ENCODE results near the gene NRXN3. TPM values are rescaled to one million over a fixed set of nuclear protein-coding genes. Genes with fewer than 3 reads are reported as not detected.

The NRXN3 gene
- total and polyA plus RNA-seq, 5 donors: 1.5 to 4.7 (median 4.0) TPM

DNA sequence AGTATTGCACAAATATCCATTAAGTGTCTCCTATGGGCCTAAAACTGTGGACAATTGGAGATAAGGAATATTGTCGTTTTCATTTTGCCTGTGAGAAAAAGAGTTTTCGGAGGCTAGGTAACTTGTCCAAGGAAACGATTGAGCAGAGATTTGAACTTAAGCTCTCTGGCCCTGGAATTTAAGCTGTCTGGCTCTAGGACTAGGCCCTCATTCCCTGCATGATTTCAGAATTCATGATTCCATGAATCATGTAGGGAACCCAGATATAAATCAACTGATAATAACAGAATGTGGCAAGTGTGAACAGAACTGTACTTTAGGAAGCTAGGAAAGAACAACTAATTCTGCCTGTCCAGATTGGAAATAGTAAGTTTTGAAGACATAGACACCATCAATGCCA is 1100.2 kb downstream of the NRXN3 start:
- ATAC-seq: no peak
- intact Hi-C loops (cut with DNase I): no loop called here
- Histone ChIP-seq H3K4me3 (ENCODE audit: low read length) (no peak overlapping the region), H3K4me1 (ENCODE audit: control insufficient read depth, insufficient read depth, low read length) (no peaks in the 10 kb centered on the region), H3K9me3 (ENCODE audit: control insufficient read depth, low read length) (no peaks in the 10 kb centered on the region), H3K27ac (ENCODE audit: low read length) (no peak overlapping the region), H3K27me3 (ENCODE audit: control insufficient read depth, insufficient read depth) (no peaks in the 10 kb centered on the region)
- 86% methylated on average over 3 of the region's 3 CpGs for WGBS
- no peak for DNase-seq

DNA sequence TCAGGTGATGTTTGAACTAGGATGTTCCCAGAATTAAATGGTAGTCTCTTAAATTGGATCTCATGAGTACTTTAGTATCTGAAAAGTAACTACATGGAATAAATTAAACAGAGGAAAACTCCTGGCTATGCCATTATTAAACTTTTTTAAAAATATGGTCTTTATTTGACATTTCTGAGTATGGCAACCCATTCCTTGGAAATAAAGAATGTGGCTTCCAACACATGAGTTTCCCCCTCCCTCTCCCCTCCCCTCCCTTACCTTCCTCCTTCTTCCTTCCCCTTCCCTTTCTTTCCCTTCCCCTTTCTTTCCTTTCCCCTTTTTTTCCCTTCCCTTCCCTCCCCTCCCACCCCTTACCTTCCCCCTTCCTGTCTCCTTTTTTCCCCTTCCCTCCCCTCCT is 1100.9 kb downstream of the NRXN3 start:
- H3K4me1 ChIP-seq (ENCODE audit: control insufficient read depth, insufficient read depth, low read length): no peaks in the 10 kb centered on the region

DNA sequence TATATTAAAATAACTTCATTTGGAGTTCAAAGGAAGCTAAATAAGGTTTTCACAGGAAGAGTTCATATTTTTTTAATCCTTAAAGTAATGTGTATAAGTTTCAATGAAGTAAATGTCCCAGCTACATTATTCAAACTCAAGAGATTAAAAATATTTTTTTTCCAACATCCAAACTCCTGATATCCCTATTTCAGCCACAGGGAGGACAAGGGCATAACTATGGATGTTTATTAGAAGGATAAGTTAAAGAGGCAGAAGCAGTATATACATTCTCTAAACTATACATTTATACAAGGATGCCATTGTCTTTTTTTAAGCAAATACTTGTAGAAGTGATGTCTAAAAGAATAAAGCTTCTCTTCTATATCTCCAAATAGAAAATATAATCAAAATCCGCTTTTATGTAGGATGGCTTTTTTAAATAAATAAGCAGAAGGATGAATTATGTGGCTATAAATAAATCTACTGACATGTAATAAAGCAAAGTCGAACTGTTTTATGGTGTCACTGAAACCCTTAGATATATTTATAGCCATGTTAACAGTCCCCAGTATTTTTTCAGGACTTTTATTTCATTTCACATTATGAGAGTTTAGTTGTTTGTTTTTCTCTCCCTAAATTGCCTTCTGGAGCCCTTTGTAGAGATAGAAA is 1104.6 kb downstream of the NRXN3 start:
- 61% methylated on average over 2 of the region's 2 CpGs for WGBS
- DNase-seq: no peak

More for the DNA sequence above, 1100.9 kb downstream of the NRXN3 start:
- intact Hi-C loops (cut with DNase I): no loop called here
- Histone ChIP-seq H3K27ac (ENCODE audit: low read length) (no peak overlapping the region), H3K27me3 (ENCODE audit: control insufficient read depth, insufficient read depth) (no peaks in the 10 kb centered on the region), H3K4me3 (ENCODE audit: low read length) (no peak overlapping the region), H3K9me3 (ENCODE audit: control insufficient read depth, low read length) (no peaks in the 10 kb centered on the region)
- DNase-seq: no peak
- ATAC-seq: no peak

DNA sequence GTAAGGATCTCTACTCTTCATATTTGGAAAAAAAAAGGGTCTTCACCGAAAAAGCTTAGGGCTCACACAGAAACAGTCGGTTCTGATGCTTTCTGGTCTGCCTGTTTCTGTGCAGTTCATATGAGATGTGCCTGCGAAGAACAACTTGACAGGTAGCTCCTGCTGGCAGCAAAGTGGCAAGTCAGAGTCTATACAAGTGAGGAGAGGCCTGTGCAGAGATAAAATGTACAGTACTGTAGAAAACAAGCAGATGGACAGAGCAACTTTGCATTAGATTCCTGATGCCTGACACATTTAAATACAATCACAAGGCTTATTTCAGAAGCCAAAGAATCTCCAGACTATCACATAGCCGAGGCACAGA is 1105.1 kb downstream of the NRXN3 start:
- ATAC-seq (no peak), DNase-seq (no peak)
- 73% methylated on average over 4 of the region's 4 CpGs for WGBS
- Histone ChIP-seq H3K27me3 (ENCODE audit: control insufficient read depth, insufficient read depth) (no peaks in the 10 kb centered on the region), H3K9me3 (ENCODE audit: control insufficient read depth, low read length) (no peaks in the 10 kb centered on the region), H3K4me3 (ENCODE audit: low read length) (no peak overlapping the region), H3K27ac (ENCODE audit: low read length) (no peak overlapping the region), H3K4me1 (ENCODE audit: control insufficient read depth, insufficient read depth, low read length) (no peaks in the 10 kb centered on the region)
- intact Hi-C loops (cut with DNase I): no loop called here

More for the DNA sequence above, 1104.6 kb downstream of the NRXN3 start:
- no peak for ATAC-seq
- Histone ChIP-seq H3K9me3 (ENCODE audit: control insufficient read depth, low read length) (no peaks in the 10 kb centered on the region), H3K4me3 (ENCODE audit: low read length) (no peak overlapping the region), H3K27me3 (ENCODE audit: control insufficient read depth, insufficient read depth) (no peaks in the 10 kb centered on the region), H3K27ac (ENCODE audit: low read length) (no peak overlapping the region), H3K4me1 (ENCODE audit: control insufficient read depth, insufficient read depth, low read length) (no peaks in the 10 kb centered on the region)
- intact Hi-C loops (cut with DNase I): no loop called here

DNA sequence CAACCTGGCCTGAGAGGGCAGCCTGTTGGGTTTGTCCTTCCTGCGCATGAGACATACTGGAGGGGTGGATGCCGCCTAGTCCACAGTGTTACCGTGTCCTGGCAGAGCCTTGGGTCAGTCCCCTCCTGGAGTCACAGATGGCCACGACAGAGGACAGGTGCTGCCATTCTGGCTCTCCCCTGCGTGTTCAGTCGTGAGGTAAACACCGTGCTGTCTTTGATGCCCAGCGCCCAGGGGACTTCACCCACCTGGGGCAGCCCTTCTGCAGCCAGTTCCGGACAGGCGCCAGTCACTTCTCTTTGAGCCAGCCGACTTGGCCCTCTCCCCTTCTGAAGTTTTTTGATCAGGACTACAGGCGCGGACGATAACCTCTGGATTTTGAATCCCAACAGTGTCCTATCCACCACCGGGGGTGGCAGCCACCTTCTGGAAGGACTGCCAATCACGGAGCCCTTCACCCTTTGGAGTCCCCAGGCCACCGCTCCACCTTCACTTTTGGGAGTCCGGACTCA is 1108.2 kb downstream of the NRXN3 start:
- ATAC-seq (no peak), DNase-seq (no peak)

DNA sequence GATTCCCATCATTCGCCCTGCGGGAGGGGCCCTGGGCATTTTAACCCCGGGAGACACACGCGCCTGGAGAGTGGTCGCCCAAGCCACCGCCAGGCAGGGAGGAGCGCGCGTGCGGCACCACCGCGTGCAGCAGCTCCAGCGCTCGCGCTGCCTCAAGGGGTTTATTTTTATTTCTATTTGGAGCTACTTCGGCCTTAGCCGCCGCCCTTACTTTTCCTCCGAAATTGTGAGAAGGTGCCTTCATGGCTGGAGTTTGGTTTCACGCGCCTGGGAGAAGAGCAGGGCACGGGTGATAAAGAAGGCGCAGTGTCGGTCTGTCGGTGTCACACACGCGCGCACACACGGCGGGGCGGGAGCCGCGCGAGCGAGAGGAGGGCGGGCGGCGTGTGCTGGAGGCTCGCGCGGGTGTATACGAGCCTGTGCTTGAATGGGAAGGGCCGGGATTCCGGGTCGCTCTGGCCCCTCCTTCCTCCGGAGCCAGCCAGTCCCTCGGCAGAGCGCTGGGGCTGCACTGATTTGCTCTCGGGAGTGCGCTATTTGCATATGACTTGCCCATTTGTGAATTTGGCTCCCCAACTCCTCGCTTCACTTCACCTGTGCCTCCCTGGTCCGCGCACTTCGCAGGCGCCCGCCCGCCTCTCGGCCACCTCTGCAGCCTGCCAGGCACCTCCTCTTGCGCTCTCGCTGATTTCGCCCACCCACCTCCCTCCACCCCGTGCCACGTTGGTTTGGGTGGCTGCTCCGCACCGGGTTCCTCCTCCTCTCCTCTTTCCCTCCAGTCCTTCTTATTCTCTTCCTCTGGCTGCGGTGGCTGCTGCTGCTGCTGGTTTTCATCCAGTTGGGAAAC is 1108.8 kb downstream of the NRXN3 start:
- peak overlapping the region; percentile 26 for H3K4me3 ChIP-seq (ENCODE audit: low read length)
- WGBS: under 1% methylated on average over 67 of the region's 67 CpGs
- H3K27me3 ChIP-seq (ENCODE audit: control insufficient read depth, insufficient read depth): no peaks in the 10 kb centered on the region
- no peaks in the 10 kb centered on the region for H3K4me1 ChIP-seq (ENCODE audit: control insufficient read depth, insufficient read depth, low read length)
- DNase-seq (peak; percentile 80 to 87 (median 83)), ATAC-seq (peak; percentile 99)
- intact Hi-C loops (cut with DNase I): no loop called here
- H3K9me3 ChIP-seq (ENCODE audit: control insufficient read depth, low read length): no peaks in the 10 kb centered on the region
- H3K27ac ChIP-seq (ENCODE audit: low read length): no peak overlapping the region

More for the DNA sequence above, 1108.2 kb downstream of the NRXN3 start:
- H3K4me1 ChIP-seq (ENCODE audit: control insufficient read depth, insufficient read depth, low read length): no peaks in the 10 kb centered on the region
- intact Hi-C loops (cut with DNase I): no loop called here
- no peaks in the 10 kb centered on the region for H3K27me3 ChIP-seq (ENCODE audit: control insufficient read depth, insufficient read depth)
- 18% methylated on average over 18 of the region's 18 CpGs for WGBS
- peak overlapping the region; percentile 26 for H3K4me3 ChIP-seq (ENCODE audit: low read length)
- H3K27ac ChIP-seq (ENCODE audit: low read length): no peak overlapping the region
- no peaks in the 10 kb centered on the region for H3K9me3 ChIP-seq (ENCODE audit: control insufficient read depth, low read length)

DNA sequence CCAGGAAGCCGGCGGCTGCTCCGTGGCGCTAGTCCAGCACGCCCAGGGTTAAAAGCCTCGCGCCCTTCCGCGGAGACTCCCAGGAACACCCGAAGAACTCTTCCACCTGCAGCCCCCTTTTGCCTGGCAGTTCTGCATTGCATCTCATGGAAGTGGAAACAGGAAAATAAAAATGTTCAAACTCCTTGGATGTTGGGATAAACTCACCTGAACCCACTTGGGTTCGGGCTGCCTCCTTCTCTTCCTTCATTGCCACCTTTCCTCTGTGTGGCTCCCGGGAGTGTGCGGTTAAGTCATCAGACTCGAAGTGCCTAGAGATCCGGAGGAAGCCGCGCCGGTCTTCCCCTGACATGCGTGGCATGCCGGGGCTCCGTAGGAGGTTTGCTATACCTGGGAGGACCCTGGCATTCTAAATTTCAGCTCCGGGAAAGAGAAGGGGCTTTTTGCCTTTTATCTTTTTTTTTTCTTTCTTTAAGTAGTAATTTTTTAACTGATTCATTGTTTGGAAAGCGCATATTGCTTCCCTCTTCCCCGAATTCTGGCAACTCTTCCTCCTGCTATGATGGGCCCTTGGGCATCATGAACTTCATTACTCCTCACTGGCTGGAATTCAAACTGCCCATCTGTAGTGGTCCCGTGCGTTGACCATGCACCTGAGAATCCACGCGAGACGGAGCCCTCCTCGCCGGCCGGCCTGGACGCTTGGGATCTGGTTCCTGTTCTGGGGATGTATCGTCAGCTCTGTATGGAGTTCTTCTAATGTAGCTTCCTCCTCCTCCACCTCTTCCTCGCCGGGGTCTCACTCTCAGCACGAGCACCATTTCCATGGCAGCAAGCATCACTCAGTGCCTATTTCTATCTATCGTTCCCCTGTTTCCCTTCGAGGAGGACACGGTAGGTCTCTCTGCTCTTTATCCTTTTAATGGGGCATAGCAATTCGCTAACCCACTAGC is 1109.7 kb downstream of the NRXN3 start:
- no peak overlapping the region for H3K27ac ChIP-seq (ENCODE audit: low read length)
- intact Hi-C loops (cut with DNase I): no loop called here
- DNase-seq (peak; percentile 18 to 30 (median 25)), ATAC-seq (peak in 1 of 2 donors; percentile 28)
- no peaks in the 10 kb centered on the region for H3K4me1 ChIP-seq (ENCODE audit: control insufficient read depth, insufficient read depth, low read length)
- peak overlapping the region; percentile 26 for H3K4me3 ChIP-seq (ENCODE audit: low read length)
- 2% methylated on average over 41 of the region's 41 CpGs for WGBS
- H3K9me3 ChIP-seq (ENCODE audit: control insufficient read depth, low read length): no peaks in the 10 kb centered on the region
- no peaks in the 10 kb centered on the region for H3K27me3 ChIP-seq (ENCODE audit: control insufficient read depth, insufficient read depth)

DNA sequence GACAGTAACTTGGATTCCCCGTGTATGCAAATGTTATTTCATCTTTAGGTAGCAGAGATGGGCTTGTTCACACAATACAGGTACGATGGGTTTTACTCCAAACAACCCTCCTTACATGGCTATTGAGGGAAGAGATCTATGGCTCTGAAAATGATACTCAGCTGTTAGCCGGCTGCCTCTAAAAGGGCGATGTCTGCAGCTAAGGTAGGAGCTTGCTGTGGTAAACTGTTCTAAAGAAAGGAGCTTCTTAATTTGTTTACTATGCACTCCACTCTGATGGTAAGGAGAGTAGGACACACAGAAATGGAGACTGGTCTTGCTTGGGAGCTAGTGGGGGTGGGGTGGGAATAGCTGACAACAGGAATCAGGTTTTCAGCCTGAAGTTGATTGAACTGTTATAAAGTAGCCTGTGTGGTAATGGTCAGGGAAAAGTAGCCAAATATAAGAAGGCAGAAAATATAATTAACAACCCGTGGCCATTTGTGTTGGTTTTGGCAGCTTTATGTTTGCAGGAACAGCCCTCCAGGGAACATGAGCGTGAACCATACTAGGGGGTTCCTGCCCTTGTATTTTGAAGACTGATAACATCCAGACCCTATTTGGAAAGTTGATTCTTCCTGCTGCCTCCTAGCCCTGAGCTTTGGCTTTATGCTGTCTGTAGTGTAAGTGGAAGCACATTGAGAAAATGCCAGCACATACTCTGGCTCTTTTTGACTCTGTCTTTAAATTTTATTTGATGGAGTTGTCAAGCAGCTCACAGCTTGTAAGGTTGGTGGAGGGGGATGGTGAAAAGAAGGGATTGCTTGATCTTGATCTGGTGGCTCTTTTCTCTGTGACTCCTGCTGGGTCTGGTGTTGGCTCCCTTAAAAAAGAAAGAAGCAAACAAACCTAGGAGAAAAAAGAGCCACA is 1111.3 kb downstream of the NRXN3 start:
- ATAC-seq (no peak), DNase-seq (no peak)
- WGBS: 12% methylated on average over 6 of the region's 6 CpGs
- Histone ChIP-seq H3K9me3 (ENCODE audit: control insufficient read depth, low read length) (no peaks in the 10 kb centered on the region), H3K27me3 (ENCODE audit: control insufficient read depth, insufficient read depth) (no peaks in the 10 kb centered on the region), H3K4me1 (ENCODE audit: control insufficient read depth, insufficient read depth, low read length) (no peaks in the 10 kb centered on the region), H3K27ac (ENCODE audit: low read length) (no peak overlapping the region), H3K4me3 (ENCODE audit: low read length) (no peak overlapping the region)
- intact Hi-C loops (cut with DNase I): no loop called here

DNA sequence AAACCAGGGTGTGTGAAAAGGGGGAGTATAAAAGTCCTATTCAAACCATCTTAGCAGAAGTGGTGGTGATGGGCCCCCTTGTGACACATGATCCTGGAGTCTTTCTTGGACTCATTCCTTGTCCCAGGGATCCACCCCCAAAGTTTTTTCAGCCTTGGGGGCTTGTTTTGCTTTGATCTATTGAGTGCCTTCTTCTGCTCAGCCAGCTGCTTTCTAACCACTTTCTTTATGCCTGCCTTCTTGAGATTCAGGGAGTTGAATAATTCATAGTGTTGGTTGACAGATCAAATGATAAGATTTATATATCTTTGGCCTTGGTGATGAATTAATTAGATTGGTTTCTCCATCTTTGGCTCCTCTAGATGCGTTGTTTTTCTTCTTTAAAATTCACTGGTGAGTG is 1114.4 kb downstream of the NRXN3 start:
- Histone ChIP-seq H3K4me3 (ENCODE audit: low read length) (no peak overlapping the region), H3K27ac (ENCODE audit: low read length) (no peak overlapping the region), H3K9me3 (ENCODE audit: control insufficient read depth, low read length) (no peaks in the 10 kb centered on the region), H3K4me1 (ENCODE audit: control insufficient read depth, insufficient read depth, low read length) (no peaks in the 10 kb centered on the region), H3K27me3 (ENCODE audit: control insufficient read depth, insufficient read depth) (no peaks in the 10 kb centered on the region)
- DNase-seq: no peak
- intact Hi-C loops (cut with DNase I): no loop called here
- 83% methylated on average over 1 of the region's 1 CpG for WGBS
- ATAC-seq: no peak

DNA sequence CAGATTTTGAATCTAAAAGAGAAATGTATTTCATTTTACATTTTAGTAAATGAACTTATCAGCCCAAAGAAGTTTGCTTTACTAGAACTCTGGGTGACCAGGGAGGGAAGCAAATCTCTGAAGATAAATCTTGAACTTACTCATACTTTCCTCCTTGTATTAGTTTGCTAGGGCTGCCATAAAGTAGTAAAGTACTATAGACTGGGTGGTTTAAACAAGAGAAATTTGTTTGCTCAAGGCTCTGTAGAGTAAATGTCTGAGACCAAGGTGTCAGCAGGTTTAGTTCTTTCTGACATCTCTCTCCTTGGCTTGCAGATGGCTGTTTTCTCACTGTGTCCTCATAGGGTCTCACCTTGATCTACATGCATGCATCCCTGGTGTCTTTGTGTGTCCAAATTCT is 1115.1 kb downstream of the NRXN3 start:
- no peak for DNase-seq
- H3K27ac ChIP-seq (ENCODE audit: low read length): no peak overlapping the region
- no peak for ATAC-seq
- intact Hi-C loops (cut with DNase I): no loop called here
- H3K27me3 ChIP-seq (ENCODE audit: control insufficient read depth, insufficient read depth): no peaks in the 10 kb centered on the region
- no peaks in the 10 kb centered on the region for H3K9me3 ChIP-seq (ENCODE audit: control insufficient read depth, low read length)
- no peaks in the 10 kb centered on the region for H3K4me1 ChIP-seq (ENCODE audit: control insufficient read depth, insufficient read depth, low read length)
- no peak overlapping the region for H3K4me3 ChIP-seq (ENCODE audit: low read length)
